Hippocampal formation (tissue), 2 donors: ENCODE data around the gene MBD4.
"Not testable (repeated sequence)": the region's sequence is repeated elsewhere in the genome, so short reads cannot be mapped to it uniquely, and the experiment has no call there.

Source experiments
- DNase-seq, 2 donors: peaks; one replicate each; lab custom pipeline; 2025; lab: John Stamatoyannopoulos, UW

MBD4 gene

DNA sequence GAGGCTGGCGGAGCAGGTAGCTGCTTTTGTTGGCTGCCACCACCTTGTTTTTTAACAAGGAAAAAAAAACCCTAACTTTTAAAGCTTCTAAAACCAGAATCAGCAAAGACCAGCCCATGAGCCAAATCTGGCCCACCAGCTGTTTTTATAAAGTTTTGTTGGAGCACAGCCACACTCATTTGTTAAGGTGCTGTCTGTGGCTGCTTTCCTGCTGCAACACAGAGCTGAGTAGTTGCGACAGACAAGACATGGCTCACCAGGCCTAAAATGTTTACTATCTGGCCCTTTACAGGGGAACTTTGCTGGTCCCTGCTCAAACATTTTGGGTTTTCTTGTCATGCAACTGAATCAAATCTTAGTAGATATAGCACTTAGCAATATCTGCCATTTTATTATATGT lies 30.2 kb downstream of the MBD4 start:
- DNase-seq: no peak

DNA sequence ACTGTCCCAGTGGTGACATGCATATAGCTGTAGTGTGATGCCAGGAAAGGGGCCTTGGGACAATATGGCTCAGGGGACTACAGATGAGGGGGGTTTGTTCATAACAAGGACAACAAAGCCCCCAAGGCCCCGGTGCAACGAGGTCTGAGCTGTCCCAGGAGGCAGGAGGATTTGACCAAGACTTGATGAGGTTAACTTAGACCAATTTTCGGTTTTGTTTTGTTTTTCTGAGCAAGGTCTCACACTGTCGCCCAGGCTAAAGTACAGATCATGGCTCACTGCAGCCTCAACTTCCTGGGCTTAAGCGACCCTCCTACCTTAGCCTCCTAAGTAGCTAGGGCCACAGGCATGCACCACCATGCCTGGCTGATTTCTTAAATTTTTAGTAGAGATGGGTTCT lies 35.1 kb downstream of the MBD4 start:
- DNase-seq: no peak

DNA sequence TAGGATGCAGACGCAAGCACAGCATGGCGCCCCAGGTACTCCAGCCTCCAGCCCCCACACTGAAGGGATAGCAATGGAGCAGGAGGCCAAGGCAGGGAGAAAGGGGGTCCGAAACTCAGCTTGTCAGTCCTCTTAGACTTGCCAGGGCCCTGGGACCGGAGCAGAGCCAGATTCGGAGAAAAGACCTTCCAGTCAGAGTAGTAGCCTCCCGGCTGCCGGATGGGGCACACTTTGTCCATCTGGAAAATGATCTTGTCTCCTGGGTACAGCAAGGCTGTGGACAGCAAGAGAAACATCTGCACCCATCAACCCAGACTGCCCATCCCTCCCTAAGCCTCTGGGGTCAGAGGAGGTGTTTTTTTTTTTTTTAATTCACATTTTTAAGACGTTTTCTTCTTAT lies 35.6 kb downstream of the MBD4 start:
- no peak for DNase-seq

DNA sequence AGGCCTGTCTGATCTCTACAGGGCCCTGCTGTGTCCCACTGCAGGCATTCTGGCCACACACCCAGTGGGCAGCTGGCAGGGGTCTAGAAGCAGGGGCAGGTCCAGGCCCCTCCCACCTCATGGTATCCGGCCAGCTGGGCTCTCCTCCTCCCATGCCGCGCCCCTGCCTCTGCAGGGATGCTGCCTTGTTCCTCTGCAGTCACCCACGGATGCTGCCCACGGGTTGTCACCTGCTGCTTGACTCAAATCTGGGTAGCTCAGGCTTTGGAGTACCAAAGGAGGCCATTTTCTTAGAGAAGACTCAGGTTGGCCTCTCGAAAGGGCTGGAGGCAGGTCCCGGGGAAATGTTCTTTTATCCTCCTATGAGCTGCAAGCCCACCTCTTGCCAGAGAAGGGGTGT lies 36.3 kb downstream of the MBD4 start:
- DNase-seq: no peak

DNA sequence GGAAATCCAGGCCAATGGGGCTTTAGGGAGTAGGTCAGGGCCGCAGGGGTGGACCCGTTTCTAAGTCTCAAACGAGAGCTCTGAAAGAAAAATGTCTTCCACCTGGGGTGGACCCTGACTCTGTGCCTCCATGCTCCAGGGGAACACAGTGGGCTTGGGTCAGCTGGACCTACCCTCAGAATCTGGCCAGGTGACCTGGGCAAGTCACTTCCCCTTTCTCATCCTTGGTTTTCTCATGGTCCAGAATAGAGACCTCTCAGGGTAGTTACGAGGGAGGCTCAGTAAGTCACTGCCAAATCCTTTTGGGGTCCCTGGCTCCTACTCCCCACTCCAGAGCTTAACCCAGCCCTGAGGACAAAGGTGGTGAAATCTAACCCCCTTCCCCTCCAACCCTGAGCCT lies 37.1 kb downstream of the MBD4 start:
- DNase-seq: no peak

DNA sequence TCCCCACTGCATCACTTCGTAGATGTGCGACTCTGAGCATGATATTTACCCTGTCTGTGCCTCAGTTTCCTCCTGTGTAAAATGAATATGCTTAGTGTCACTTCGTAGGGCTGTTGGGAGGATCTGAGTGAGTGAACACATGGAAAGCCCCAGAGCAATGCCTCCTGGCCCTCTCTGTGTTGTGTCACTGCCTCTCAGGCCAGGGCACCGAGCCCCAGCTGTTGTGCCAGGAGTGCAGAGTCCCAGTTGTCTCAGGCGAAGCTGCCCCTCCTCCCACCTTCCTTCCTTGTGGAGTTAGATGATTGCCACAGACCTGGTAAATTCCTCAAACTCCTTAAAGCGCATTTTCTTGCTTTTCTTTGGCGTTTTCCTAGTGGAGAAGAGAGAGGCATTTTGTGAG lies 37.5 kb downstream of the MBD4 start:
- DNase-seq: no peak

DNA sequence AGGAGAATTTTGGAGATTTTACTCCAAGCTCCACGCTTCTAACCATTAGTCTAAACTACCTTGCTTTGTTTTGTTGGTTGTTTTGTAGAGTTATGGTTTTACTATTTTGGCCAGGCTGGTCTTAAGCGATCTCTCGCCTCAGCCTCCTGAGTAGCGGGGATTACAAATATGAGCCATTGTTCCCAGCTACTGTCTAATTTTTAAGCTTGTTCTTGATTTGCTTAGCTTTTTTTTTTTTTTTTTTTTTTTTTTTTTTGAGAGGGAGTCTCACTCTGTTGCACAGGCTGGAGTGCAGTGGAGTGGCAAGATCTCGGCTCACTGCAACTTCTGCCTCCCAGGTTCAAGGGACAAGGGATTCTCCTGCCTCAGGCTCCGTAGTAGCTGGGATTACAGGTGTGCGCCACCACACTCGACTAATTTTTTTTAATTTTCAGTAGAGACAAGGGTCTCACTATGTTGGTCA lies 39.8 kb downstream of the MBD4 start:
- DNase-seq: peak in 1 of 2 donors; percentile 64

DNA sequence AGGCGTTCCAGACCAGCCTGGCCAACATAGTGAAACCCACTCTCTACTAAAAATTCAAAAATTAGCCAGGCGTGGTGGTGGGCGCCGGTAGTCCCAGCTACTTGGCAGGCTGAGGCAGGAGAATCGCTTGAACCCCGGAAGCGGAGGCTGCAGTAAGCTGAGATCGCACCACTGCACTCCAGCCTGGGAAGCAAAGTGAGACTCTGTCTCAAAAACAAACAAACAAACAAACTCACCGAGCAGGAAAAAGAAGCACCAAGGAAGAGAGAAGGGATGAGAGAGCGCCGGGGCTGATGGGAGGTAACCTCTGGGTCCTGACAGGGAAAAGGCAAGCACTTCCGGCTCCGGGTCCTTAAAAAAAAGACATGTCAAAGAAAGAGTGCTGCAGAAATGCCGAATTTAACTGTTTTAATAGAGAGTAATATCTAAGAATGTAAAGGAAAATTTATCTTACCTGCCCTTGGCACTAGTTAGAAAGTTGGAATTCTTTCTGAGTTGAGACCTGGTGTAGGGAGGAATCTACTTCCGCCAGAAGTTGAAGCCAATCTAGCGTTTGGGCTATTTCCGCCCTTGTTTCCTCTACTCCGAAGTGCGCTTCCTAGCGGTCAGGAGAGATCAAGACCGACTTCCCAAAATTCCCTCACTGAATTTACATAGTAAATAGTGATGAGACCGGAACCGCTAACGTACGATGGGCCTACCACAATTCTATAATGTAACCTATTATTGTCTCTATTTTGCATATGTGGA lies 40.4 kb downstream of the MBD4 start:
- DNase-seq: peak; percentile 82 to 97

DNA sequence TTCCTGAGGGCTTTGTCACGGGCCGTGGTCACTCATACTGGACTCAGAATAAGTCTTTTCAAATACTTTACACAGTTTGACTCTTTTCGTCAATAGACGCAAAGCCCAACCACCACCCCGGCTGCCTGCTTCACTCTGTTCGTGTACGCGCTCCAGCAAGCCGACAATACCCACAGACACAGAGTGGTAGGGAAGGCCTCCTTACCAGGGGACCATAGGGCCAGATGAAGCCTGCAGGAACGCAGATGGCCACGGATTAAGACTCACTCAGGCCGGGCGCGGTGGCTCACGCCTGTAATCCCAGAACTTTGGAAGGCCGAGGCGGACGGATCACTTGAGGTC lies 41.0 kb downstream of the MBD4 start:
- DNase-seq: no peak

DNA sequence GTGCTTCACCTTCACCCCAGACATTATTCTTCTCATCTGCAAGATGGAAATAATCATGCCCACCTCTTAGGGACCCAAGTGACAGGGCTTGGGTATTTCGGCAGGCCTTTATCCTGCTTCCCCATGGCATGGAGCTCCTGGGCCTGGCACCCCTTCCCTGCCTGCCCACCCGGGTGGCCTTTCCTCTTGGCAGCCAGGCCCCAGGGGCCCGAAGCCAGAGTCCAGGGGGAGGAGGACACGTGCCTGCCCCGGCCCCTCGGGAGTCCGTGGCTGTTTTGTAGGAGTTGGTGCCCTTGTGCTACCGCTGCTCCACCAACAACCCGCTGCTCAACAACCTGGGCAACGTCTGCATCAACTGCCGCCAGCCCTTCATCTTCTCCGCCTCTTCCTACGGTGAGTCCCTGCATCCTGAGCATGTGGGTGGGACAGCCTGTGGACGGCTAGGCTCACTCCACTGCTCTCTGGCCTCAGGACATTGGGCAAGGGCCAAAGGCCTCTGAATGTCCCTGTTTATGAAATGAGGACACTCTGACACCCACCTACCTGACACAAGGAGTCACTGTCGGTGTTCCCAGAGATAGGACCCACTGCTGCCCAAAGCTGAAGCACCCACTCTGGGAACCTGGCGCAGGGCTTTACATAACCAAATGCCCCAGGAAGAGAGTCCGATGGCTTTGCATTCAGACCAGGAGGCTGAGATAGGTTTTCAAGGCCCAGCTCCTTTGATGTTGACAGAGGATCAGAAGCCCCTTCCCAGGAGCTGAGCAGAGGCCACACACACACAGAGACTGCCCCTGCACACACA lies 45.8 kb downstream of the MBD4 start:
- not testable (repeated sequence) for DNase-seq

DNA sequence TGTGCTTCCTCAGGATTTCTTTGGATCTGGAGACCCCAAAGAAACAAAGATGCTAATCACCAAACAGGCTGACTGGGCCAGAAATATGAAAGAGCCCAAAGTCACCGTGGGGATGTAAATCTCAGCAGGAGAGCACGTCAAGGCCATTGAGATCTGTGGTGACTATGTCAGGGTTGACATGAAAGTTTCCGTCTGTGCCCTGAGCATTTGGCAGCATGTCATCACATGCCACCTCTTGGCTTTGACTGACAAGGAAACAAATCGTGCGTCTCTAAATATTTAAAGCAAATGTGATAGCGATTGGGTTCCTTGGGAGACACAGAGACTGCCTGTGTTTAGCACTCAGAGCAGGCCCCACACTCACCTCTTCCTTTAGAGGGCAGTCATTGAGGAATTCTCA lies 46.5 kb downstream of the MBD4 start:
- DNase-seq: no peak

DNA sequence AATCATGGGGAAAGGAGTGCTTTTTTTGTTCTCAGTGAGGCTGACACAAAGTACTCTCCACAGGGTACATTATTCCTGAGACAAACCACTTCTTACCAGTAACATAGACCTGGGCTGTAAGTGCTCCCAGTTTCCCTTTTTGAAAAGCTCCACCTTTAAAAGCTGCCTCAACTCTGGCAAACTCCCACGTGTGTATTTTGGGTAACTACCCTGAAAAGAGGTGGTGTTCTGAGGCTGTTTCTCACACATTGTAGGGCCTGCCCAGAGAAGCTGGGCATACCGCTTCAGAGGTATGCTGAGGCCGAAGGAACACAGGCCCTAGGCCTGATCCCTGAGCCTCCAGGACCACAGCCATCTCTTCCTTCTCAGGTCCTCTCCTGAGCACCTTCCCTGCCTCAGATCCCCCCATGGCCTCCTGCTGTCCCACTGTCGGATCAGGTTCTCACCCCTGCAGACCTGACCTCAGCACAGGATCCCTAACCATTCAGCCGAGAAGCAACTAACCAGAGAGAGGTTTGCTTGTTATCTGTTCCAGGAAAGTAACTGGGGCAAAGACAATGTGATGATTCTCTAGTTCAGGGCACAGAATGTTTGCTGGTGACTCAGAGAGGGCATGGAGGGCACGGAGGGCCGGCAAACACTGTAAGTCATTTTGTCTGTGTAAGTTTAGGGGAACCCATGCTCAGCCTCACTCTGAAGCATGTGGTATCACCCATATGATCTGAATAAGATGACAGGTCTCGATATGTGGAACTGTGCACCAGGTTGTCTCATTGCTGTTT lies 47.5 kb downstream of the MBD4 start:
- not testable (repeated sequence) for DNase-seq

DNA sequence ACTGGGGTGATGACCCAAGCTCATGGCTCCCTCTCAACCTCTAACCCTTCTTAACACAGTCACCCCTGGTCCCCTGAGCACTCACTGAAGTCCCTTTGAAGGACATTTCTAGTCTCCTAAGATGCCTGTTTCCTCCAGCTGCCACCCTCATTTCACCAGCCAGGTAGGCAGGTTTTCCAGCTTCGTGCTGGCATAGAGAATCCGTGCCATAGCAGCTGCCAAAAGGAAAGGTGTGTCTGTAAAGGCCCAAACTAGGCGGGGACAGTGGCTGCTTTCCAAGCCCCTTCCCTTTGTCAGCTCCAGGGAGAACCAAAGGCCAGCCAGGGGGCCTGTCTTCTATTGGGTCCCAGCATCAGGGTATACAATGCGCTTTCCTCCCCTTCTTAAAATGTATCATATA lies 48.2 kb downstream of the MBD4 start:
- DNase-seq: not testable (repeated sequence)

DNA sequence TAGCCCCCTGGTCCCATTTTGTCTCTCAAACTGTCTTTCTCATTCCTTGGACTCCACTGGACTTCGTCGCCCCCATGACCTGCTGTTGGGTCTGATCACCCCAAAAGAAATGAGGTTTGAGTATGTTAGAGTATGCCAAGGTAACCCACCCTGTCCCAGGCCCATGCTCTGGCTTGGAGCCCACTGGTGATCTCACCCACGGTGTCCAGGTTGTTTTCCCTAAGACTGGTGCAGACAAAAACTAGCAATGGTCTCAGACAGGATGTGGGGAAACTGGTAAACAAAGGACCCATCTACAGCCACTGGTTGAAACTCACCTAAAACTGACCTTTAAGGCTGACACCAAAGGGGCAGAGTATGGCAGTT lies 50.2 kb downstream of the MBD4 start:
- no peak for DNase-seq

DNA sequence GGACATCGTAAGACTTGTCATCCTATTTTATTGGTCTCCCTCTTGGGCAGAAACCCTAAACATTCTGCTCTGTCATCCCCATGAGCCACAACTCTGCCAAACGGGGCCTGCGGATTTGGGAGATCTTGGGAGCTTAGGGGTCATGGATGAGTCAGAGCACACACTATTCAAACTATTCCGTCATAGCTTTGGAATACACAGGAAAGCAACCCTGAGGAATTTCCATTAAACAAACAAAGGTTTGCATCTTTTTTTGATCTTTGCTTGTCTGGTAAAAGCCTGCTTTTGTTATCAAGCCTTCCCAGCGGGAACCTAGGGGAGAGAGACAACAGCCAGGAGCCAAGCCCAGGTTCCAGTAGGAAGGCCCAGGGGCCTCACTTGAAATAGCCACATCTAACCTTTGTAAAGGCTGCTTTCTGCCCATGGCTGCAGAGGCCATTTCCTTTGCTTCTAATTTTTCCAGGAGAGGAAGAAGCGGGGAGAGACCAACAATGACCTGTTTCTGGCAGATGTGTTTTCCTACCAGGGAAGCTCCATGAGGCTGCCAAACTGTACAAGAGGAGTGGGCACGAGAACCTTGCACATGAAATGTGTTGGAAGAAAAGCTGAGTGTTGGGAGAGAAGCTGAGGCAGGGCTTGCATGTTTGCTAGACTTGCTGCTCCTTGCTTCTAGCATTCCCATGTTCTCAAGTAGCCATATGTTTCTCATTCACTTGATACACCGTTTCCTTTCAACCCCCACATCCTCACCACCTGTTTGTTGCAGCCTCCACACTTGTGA lies 50.8 kb downstream of the MBD4 start:
- not testable (repeated sequence) for DNase-seq

DNA sequence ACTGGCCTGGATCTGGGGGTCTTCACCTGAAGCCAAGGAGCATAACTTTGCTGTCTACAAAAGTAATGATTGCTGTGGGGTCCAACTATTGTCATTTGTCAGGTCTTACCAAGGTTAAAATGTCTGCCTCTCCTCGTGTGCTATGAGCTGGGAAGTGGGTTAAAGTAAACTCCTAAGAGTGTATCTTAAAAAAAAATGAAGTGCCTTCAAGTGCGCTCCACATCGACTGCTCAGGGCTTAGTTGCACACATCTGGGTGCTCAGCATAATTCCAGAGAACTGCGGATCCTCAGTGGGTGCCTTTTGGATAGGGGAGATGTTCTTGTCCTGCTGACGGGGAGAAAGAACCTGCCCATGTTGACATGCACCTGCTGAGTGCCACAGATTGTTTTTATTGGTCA lies 52.3 kb downstream of the MBD4 start:
- no peak for DNase-seq

DNA sequence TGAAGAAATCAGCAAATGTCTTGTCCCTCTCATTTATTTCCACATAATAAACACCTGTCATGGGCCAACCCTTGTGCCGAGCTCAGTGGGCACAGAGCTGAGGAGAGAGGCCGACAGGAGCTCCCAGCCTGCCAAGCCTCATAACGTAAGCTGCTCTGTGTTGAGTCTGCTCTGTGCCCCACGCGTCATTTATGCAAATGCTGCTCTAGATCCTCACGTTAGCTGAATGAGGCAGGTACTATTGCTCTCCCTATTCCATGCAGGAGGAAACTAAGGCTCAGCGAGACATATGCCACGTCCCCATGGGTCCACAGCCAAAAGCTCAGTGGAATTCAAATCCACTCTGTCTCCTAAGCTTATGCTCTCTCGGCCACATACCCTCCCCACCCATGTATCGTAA lies 52.8 kb downstream of the MBD4 start:
- no peak for DNase-seq

DNA sequence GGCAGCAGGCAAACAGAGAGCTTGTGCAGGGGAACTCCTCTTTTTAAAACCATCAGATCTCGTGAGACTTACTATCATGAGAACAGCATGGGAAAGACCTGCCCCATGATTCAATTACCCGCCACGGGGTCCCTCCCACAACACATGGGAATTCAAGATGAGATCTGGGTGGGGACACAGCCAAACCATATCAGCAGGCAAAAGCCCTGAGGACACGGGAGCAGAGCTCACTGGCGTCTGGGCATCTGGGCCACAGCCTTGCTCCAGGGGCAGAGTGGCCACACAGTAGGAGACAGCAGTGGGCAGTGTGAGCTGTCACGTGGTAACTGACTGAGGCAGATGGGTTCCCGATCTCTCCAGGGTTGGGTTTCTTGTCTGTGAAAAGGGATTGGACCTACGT lies 54.2 kb downstream of the MBD4 start:
- DNase-seq: not testable (repeated sequence)

DNA sequence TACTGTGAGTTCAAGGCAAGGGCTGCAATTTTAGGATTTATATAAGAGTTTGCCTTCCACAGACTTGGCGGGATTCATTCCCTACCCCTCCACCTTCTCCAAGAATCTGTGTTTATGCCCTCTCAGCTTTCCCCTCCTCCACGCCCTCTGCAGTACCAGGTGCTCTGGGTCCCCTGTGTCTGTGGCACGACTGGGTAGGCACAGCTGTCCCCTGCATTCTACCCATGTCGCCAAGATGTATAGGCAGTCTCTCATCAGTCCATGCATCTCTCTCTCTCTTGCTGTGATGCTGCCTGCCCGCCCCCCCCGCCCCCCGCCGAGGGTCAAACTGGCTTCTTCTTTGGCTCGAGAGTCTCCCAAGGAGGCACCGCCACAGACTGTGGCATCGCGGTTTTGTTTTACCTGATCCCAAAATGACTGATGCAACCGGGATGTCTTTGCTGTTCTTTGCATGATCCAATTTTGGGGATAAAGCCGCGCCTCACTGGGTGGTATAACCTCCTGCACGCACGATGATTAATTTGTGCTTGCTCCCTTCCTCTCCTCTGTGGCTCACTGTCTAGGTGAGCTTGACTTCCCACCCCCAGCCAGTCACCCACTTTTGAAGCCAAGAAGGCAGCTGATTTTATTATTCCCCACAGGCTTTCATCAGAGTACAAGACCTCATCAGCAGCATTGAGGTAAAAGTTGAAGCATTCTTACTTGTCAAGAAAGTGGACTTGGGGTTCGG lies 55.0 kb downstream of the MBD4 start:
- DNase-seq: no peak

DNA sequence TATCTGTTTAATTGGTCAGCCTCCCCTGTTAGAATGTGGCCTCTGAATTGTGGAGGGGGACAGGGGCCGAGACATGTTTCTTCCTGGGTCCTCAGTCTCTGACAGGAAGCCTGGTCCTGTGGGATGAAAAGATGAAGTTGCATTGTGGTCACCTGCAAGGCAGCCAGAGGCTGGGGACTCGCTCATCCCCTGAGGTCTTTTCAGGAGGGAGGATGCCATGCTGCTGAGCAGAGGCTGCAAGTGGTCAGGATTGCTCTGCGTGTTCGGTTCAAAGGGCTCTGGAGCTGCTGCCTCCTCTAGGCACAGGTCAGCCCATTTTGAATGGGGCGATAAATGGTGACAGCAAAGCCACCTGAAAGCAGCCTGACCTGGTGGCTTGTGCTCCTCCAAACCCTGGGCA lies 55.6 kb downstream of the MBD4 start:
- DNase-seq: not testable (repeated sequence)

DNA sequence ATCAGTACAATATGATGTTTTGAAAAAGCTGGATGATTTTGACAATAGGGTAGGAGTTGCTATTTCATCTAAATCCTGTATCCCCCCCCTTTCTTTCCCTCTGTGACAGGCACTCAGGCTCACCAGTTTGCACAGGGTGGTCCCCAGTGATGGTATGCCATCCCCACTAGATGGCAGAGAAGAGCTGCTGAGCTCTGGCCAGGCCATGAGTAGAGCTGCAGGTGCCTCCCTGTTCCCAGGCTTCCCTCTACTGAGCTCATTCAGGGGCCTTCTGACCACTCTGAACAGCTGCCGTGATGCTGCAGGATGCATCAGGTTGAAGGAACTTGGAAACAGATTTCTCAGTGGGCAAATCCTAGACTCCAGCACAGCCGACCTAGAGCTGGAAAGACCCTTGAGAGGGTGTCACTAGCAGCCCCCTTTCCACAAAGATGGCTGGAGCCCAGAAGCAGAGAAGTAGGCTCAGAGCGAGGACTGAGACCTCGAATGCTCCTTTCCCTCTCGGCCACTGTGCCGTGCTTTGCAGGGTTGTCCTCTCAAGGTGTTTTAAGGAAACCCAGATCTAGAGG lies 56.4 kb downstream of the MBD4 start:
- DNase-seq: peak; percentile 44 to 52
